Right cardiac atrium (tissue), 5 donors: ENCODE data around the gene RNF212. TPM values are rescaled to one million over a fixed set of nuclear protein-coding genes. Genes with fewer than 3 reads are reported as not detected.

Experiments
- ATAC-seq, 2 donors: fragments of 200-7000 bp; cut with Tn5 transposase; one replicate each; pipeline versions ENCODE4 v1.8.0 to v1.9.1; 2020; ENCODE audit warnings: moderate library complexity in 2 of 2, mild to moderate bottlenecking in 1 of 2
- DNase-seq, 3 donors: peaks; one replicate each; pipeline ENCODE4 v3.0.0-alpha.2; 2020
- H3K27ac ChIP-seq: one replicate; pipeline ENCODE4 v1.5.1; 2013; ENCODE audit warnings: mild to moderate bottlenecking, low read length, control low read depth, moderate library complexity
- H3K27me3 ChIP-seq: one replicate; pipeline ENCODE4 v1.6.1; 2013; ENCODE audit not compliant: control insufficient read depth, insufficient read depth
- H3K4me1 ChIP-seq: one replicate; pipeline ENCODE4 v1.6.1; 2013; ENCODE audit warnings: low read length; ENCODE audit not compliant: control insufficient read depth, insufficient read depth
- H3K4me3 ChIP-seq: one replicate; pipeline ENCODE4 v1.5.1; 2013; ENCODE audit warnings: low read length, control low read depth
- H3K9me3 ChIP-seq: one replicate; pipeline ENCODE4 v1.6.1; 2013; ENCODE audit warnings: low read length; ENCODE audit not compliant: control insufficient read depth
- WGBS: extraction: QIAGEN DNeasy Blood & Tissue Kit; methylation state at CpG from one replicate; pipeline ENCODE4 v1.1.7; 2013; 5-methylcytosine and 5-hydroxymethylcytosine counted together
- intact Hi-C, 4 donors: fragments of 100-400 bp; cut with DNase I; formaldehyde crosslinking; loops; one replicate each; pipeline versions ENCODE4 v1.11.0 to v1.14.0; 2022 to 2023
- polyA plus RNA-seq: library from polyadenylated mRNA; stranded (reverse); fragments of 200-250 nt; gene quantifications from one replicate; pipeline ENCODE4 v1.2.3, GENCODE V29; 2013
- total RNA-seq, 4 donors: library from RNA; stranded (reverse); fragmentation: NEBNext Ultra II Directional; extraction: Animal tissue kit (Norgen Biotek cat#: 25700); gene quantifications; one replicate each; pipeline ENCODE4 v1.2.1, GENCODE V29; 2021
- donor health status: healthy with polysubstance abuse.
- donor health status: DM: no; HTN: yes; CAD: no.
- donor health status: DM: no; HTN: no; CAD: no.
- donor health status: DM: no; HTN: yes; CAD: no; lungs with severe emphysema.
- donor health status: DM: yes; HTN: yes; CAD: no.

The RNF212 gene
- total and polyA plus RNA-seq, 5 donors: 0.59 to 2.4 (median 1.6) TPM

GRCh38 chr4:1045193-1045594, 68.2 kb downstream of the RNF212 start:
- DNase-seq: peak; percentile 16 to 55 (median 29)

DNA sequence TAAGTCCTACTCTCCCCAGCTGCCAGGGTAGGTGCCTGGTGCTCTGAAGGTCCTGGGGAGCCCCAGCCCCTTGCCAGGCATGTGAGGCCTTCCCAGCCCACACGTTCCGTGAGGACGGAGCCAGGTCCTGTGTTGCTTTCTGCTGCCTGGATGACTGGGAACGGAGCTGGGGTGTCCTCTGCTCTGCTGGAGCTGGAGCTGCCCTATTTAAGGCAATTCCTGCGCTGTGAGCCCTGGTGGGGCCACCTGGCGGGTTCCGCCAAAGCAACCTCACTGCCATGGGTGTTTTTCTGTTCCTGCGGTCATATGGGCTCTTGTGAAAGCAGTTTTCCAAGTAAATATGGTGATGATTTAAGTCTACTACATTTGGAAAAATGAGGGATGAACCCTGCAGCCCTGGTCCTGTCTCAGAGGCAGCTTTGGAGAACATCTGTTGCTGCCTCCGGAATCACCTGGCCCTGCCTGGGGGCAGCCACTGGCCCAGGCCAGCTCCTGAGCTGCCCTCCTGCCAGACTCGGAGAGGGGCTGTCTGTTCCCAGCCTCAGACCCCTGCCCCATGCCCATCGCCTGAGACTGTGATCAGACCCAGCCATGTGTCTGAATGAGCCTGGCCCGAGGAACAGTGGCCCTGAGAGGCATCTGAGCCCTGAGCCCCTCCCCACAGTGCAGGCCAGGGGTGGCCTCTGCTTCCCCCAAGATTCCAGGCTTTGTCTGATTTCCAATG, 68.7 kb downstream of the RNF212 start:
- WGBS: 83% methylated on average over 12 of the region's 12 CpGs
- Histone ChIP-seq H3K9me3 (no peaks in the 10 kb centered on the region), H3K27ac (no peak overlapping the region), H3K4me1 (peaks cover 2% of the 10 kb centered on the region), H3K27me3 (no peaks in the 10 kb centered on the region), H3K4me3 (no peak overlapping the region)
- ATAC-seq: no peak
- intact Hi-C loops: no loop called here
- DNase-seq: peak; percentile 25 to 45 (median 42)

More at GRCh38 chr4:1045193-1045594, 68.2 kb downstream of the RNF212 start:
- H3K27me3 ChIP-seq: no peaks in the 10 kb centered on the region
- H3K27ac ChIP-seq: no peak overlapping the region
- no peaks in the 10 kb centered on the region for H3K9me3 ChIP-seq
- ATAC-seq: no peak
- WGBS: 82% methylated on average over 14 of the region's 14 CpGs
- no peak overlapping the region for H3K4me3 ChIP-seq
- no peaks in the 10 kb centered on the region for H3K4me1 ChIP-seq
- intact Hi-C loops: no loop called here

- 22% methylated on average over 36 of the region's 36 CpGs for WGBS
- Histone ChIP-seq H3K27ac (no peak overlapping the region), H3K4me3 (no peak overlapping the region), H3K27me3 (no peaks in the 10 kb centered on the region), H3K4me1 (peaks cover 2% of the 10 kb centered on the region), H3K9me3 (no peaks in the 10 kb centered on the region)
- DNase-seq: peak; percentile 94 to 96 (median 95)
- ATAC-seq: peak; percentile 88 to 91
- intact Hi-C loops: no loop called here
Measured at GRCh38 chr4:1043651-1044468, 69.5 kb downstream of the RNF212 start.

DNA sequence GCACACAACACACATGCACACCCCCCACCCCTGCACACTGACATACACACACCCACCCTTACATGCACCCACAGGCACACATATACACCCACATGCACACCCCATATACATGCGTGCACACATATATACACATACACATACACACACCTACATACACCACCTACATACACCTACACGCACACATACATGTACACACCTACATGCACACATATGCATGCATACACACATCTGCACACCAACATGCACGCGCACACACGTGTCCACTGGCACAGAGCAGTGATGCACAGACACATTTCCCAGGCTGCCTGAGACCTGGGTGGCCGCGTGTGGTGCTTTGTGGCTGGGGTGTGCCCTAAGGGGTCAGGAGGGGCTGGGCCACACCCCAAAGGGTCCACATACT, 70.2 kb downstream of the RNF212 start:
- Histone ChIP-seq H3K9me3 (no peaks in the 10 kb centered on the region), H3K27ac (no peak overlapping the region), H3K4me1 (peaks cover 2% of the 10 kb centered on the region), H3K27me3 (no peaks in the 10 kb centered on the region), H3K4me3 (no peak overlapping the region)
- intact Hi-C loops: no loop called here
- DNase-seq: no peak
- ATAC-seq: no peak
- 55% methylated on average over 7 of the region's 7 CpGs for WGBS

DNA sequence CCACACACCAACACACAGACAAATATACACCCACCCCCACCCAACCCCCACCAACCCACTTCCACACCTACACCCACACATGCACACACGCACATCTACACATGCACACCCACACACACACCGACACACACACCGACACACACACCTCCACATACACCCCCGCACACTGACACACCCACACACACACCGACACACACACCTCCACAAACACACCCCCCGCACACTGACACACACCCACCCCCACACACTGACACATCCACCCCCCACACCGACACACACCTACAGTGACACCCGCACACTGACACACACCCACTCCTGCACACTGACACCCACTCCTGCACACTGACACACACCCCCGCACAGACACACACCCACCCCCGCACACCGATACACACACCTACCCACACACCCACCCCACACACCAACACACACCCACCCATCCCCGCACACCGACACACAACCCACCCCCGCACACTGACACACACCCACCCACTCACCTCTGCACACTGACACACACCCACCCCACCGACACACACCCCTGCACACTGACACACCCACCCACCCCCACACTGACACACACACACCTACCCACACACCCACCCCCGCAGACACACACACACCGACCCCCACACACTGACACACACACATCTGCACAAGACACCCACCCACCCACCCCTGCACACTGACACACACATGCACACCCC, 70.9 kb downstream of the RNF212 start:
- Histone ChIP-seq H3K4me3 (no peak overlapping the region), H3K9me3 (no peaks in the 10 kb centered on the region), H3K27me3 (no peaks in the 10 kb centered on the region), H3K27ac (no peak overlapping the region), H3K4me1 (peaks cover 2% of the 10 kb centered on the region)
- WGBS: 88% methylated on average over 17 of the region's 17 CpGs
- DNase-seq (peak; percentile 21 to 51 (median 33)), ATAC-seq (no peak)
- intact Hi-C loops: no loop called here

GRCh38 chr4:1041936-1042330, 71.4 kb downstream of the RNF212 start:
- Histone ChIP-seq H3K27ac (no peak overlapping the region), H3K4me1 (peaks cover 2% of the 10 kb centered on the region)
- DNase-seq: peak; percentile 16 to 51 (median 51)

GRCh38 chr4:1041147-1041935, 72.0 kb downstream of the RNF212 start:
- intact Hi-C loops: no loop called here
- DNase-seq: peak; percentile 62 to 70 (median 69)
- no peak for ATAC-seq
- Histone ChIP-seq H3K9me3 (no peaks in the 10 kb centered on the region), H3K27ac (no peak overlapping the region), H3K27me3 (no peaks in the 10 kb centered on the region), H3K4me3 (no peak overlapping the region), H3K4me1 (peaks cover 2% of the 10 kb centered on the region)
- WGBS: 40% methylated on average over 36 of the region's 36 CpGs

More at GRCh38 chr4:1041936-1042330, 71.4 kb downstream of the RNF212 start:
- Histone ChIP-seq H3K27me3 (no peaks in the 10 kb centered on the region), H3K9me3 (no peaks in the 10 kb centered on the region), H3K4me3 (no peak overlapping the region)
- no peak for ATAC-seq
- 48% methylated on average over 8 of the region's 8 CpGs for WGBS
- intact Hi-C loops: no loop called here

- intact Hi-C loops: no loop called here
- 84% methylated on average over 21 of the region's 21 CpGs for WGBS
- no peaks in the 10 kb centered on the region for H3K27me3 ChIP-seq
- no peak overlapping the region for H3K27ac ChIP-seq
- H3K4me3 ChIP-seq: no peak overlapping the region
- H3K4me1 ChIP-seq: peaks cover 2% of the 10 kb centered on the region
- ATAC-seq: no peak
- no peaks in the 10 kb centered on the region for H3K9me3 ChIP-seq
- DNase-seq: peak; percentile 21 to 60 (median 36)
Measured at GRCh38 chr4:1040344-1041146, 72.8 kb downstream of the RNF212 start.

DNA sequence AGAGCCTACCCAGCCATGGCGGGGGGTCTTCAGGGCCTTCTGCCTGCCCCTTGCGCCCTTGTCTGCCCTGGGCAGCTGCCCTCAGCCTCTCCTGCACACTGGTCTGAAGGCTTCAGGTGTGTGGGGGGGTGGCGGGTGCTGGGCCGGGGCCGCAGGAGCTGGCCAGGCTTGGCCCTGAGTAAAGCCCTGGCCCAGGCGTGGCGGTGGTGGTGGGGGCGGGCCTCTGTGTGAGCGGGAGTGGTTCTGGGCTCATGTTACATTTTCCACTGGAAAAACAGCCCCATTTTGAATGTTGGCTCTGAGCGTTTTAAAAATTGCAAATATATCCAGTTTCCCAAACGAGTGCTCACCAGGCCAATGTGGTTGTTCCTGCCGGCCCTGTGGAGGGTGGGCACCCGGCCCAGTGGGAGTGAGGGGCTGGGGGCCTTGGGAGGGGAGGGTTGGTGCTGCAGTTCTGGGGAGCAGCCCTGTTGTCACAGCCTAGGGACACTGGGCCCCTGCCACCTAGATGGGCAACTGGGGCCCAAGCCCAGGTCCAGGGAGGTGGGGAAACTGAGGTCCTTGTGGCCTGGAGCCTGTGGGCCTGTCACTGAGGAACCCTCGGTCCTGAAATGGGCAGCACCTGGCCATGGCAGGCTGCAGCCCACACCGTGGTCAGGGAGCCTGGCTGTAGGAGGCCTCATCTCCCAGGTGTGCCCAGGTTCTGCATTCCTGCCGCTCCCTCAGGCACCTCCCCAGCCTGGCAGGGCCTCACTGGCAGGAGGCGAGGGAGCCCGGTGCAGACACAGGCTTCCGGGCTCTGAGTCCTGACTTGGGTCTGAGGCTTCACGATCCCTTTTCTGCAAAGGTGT, 73.6 kb downstream of the RNF212 start:
- ATAC-seq (peak; percentile 10 to 28), DNase-seq (peak; percentile 69 to 87 (median 85))
- Histone ChIP-seq H3K4me3 (no peak overlapping the region), H3K4me1 (peaks cover 2% of the 10 kb centered on the region), H3K9me3 (no peaks in the 10 kb centered on the region), H3K27ac (no peak overlapping the region), H3K27me3 (no peaks in the 10 kb centered on the region)
- WGBS: 58% methylated on average over 20 of the region's 20 CpGs
- intact Hi-C loops: no loop called here
